Putamen (tissue), 1 donor: ENCODE data around the gene CASP9.

Source experiments
- DNase-seq: peaks from one replicate; pipeline ENCODE4 v3.0.0-alpha.2; 2016; ENCODE audit warnings: low spot score

CASP9 gene

GRCh38 chr1:15445390-15446122 is 78.5 kb downstream of the CASP9 start:
- no peak for DNase-seq

GRCh38 chr1:15444468-15445389 is 79.3 kb downstream of the CASP9 start:
- DNase-seq, result no peak

GRCh38 chr1:15443281-15443680 is 80.7 kb downstream of the CASP9 start:
- no peak for DNase-seq

GRCh38 chr1:15442759-15443158 is 81.3 kb downstream of the CASP9 start:
- no peak for DNase-seq

GRCh38 chr1:15442119-15442518 is 81.9 kb downstream of the CASP9 start:
- DNase-seq, result no peak
